ENCODE results near the gene GOLGA6L9.
"Not testable (repeated sequence)": the region's sequence is repeated elsewhere in the genome, so short reads cannot be mapped to it uniquely, and the experiment has no call there.

GOLGA6L9 gene, protein sequence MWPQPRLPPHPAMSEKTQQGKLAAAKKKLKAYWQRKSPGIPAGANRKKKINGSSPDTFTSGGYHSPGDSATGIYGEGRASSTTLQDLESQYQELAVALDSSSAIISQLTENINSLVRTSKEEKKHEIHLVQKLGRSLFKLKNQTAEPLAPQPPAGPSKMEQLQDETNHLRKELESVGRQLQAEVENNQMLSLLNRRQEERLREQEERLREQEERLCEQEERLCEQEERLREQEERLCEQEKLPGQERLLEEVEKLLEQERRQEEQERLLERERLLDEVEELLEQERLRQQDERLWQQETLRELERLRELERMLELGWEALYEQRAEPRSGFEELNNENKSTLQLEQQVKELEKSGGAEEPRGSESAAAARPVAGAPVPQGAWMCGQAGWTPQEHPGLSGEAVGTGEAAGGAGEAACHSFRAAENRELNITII

DNA sequence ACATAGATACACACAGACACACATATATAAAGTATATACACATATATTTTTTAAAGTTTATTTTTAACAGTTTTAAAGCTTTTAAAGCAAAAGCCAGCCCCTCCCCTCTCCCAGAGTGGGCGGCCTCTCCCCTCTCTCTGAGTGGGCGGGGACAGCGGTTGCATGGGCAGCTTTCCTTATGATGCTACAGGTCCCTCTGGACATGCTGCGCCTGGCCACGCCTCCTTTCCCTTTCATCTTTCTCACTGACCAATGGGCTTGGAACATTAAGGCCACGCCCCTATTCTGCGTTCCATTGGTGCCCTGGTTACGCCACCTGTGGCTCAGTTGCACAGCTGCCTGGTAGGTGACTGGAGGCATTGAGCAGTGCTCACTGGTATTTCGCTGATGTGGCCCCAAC, at the start of gene GOLGA6L9:
GOLGA6L9 (plus strand) TSS at position 124 of the 400 bp plus-strand sequence; CDS start at position 388, 264 bp downstream.
- not testable (repeated sequence) for H3K9ac ChIP-seq (ENCODE audit: low read depth, low read length); H3K4me1 ChIP-seq (ENCODE audit: insufficient read depth, low read length); H3K9me3 ChIP-seq (ENCODE audit: control insufficient read depth, insufficient read depth, low read length); H3K36me3 ChIP-seq (ENCODE audit: insufficient read depth, low read length)

DNA sequence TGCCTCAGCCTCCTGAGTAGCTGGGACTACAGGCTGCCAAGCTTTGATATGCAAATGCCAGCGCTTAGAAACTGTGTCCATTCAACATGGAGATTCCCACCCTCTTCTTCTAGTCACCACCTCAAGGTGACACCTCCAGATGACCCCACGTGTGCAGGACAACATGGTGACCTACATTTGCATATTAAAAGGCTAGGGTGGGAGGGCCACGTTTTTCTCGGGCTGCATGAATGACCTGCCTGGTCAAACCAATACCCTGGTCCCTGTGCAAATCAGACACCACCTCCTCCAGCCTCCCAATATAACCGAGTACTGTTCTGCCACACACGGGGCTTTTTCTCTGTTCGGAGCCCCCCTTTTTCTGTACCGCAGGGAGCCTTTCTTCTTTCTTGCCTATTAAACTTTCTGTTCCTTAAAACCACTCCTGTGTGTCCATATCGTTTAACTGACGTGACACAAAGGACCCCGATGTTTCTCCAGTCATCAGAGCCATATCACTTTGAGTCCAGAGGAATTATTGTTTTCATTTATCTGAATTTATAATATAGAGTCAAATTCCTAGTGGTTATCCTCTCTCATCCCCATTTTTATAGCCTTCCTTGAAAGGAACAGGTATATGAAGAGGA, 48.2 kb upstream of the GOLGA6L9 start:
- not testable (repeated sequence) for H3K9me3 ChIP-seq (ENCODE audit: control insufficient read depth, insufficient read depth, low read length); H3K36me3 ChIP-seq (ENCODE audit: insufficient read depth, low read length); H3K9ac ChIP-seq (ENCODE audit: low read depth, low read length)
- peaks cover 12% of the 10 kb centered on the region for H3K4me1 ChIP-seq (ENCODE audit: insufficient read depth, low read length)

DNA sequence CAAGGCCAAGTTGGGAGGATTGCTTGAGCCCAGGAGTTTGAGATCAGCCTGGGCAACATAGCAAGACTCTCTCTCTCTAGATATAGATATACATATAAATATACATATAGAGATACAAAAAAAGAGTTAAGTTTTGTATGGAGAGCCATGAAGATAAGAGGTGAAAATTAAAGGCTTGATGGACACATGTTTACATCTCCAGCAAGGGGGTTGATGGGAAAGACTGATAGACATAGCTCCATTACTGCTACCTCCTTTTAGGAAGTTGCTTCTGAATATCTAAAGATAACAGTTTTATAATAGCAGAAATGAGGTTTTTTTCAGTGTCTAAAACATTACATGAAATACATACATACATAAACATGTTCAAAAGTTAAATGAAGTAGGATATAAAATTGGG, 42.4 kb upstream of the GOLGA6L9 start:
- not testable (repeated sequence) for H3K9ac ChIP-seq (ENCODE audit: low read depth, low read length); H3K4me1 ChIP-seq (ENCODE audit: insufficient read depth, low read length); H3K36me3 ChIP-seq (ENCODE audit: insufficient read depth, low read length); H3K9me3 ChIP-seq (ENCODE audit: control insufficient read depth, insufficient read depth, low read length)

DNA sequence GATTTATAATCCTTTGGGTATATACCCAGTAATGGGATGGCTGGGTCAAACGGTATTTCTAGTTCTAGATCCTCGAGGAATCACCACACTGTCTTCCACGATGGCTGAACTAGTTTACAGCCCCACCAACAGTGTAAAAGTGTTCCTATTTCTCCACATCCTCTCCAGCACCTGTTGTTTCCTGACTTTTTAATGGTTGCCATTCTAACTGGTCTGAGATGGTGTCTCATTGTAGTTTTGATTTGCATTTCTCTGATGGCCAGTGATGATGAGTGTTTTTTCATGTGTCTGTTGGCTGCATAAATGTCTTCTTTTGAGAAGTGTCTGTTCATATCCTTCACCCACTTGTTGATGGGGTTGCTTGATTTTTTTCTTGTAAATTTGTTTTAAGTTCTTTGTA, 39.5 kb upstream of the GOLGA6L9 start:
- not testable (repeated sequence) for H3K9ac ChIP-seq (ENCODE audit: low read depth, low read length); H3K4me1 ChIP-seq (ENCODE audit: insufficient read depth, low read length); H3K9me3 ChIP-seq (ENCODE audit: control insufficient read depth, insufficient read depth, low read length); H3K36me3 ChIP-seq (ENCODE audit: insufficient read depth, low read length)

DNA sequence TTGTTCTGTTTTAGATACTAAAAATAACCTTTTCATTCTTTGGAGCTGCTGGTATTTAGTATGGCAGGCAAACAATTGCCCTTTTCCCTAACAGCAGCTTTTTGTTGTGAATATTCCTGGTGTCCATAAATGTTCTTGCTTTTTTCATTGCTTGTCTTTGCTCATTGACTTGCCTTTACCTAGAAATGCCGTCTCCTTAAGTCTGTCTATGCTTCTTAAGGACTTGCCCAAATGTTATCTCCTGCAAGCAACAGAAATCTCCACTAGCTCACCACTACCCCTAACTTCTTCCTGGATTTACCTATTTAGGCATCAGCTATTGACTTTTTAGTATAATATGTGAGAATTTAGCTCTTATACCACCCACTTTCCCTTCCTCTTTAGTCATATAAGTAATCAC, 37.5 kb upstream of the GOLGA6L9 start:
- not testable (repeated sequence) for H3K36me3 ChIP-seq (ENCODE audit: insufficient read depth, low read length); H3K9ac ChIP-seq (ENCODE audit: low read depth, low read length); H3K4me1 ChIP-seq (ENCODE audit: insufficient read depth, low read length); H3K9me3 ChIP-seq (ENCODE audit: control insufficient read depth, insufficient read depth, low read length)

DNA sequence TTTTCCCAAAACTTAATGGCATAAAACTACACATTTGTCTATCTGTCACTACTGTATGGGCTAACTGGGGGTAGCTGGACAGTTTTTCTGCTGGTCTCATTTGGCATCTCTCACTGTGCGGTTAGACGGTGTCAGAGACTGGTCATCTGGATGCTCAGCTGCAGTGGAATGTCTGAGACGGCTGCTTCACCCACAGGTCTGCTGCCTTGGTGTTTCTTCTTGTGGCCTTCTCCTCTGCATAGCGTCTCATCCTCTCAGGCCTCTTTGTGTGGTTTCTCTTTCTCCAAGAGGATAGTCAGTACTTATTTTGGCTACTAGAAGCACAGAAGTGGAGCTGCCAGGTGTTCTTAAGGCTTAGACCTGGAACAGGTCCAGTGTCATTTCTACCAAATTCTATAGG, 35.9 kb upstream of the GOLGA6L9 start:
- Histone ChIP-seq H3K36me3 (ENCODE audit: insufficient read depth, low read length) (no peaks in the 10 kb centered on the region), H3K9ac (ENCODE audit: low read depth, low read length) (no peak overlapping the region), H3K4me1 (ENCODE audit: insufficient read depth, low read length) (0 out of 2 replicates have a peak, but pooled peaks cover under 1% of the 10 kb centered on the region), H3K9me3 (ENCODE audit: control insufficient read depth, insufficient read depth, low read length) (no peaks in the 10 kb centered on the region)

DNA sequence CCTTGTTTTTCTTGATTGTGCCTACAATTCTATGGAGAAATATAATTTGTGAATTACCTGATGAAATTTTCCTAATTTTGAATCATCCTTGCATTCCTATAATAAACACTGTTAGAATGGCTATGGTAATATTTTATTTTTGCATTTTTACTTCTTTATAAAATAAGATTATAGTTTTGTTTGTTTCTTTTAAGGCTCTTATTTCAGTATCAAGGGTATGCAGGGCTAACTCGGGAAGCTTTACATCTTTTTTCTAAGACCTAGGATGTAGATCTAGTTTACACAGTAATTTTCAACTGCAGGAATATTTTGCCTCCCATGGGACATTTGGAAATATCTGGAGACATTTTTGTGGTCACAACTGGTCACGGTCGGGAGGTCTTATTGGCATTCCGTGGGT, 33.8 kb upstream of the GOLGA6L9 start:
- H3K4me1 ChIP-seq (ENCODE audit: insufficient read depth, low read length) = 0 out of 2 replicates have a peak, but pooled peaks cover 11% of the 10 kb centered on the region
- H3K9ac ChIP-seq (ENCODE audit: low read depth, low read length); H3K9me3 ChIP-seq (ENCODE audit: control insufficient read depth, insufficient read depth, low read length); H3K36me3 ChIP-seq (ENCODE audit: insufficient read depth, low read length): not testable (repeated sequence)

DNA sequence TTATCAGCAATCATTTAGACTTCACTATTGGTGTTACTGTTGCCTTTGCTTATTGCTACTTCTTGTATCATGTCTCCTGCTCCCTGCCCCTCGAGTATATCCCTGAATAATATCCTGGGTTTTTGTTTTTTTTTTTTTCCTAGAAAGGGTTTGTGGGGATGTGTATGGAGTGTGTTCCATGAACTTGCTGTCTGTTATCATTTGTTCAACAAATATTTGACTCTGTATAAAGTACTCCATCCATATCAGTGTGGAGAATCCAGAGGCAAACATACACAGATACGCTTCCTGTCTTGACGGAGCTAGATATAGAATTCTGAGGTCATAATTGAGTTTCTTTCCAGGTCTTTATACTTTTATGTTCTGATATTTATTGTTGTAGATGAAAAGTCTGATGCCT, 31.8 kb upstream of the GOLGA6L9 start:
- no peak overlapping the region for H3K9ac ChIP-seq (ENCODE audit: low read depth, low read length)
- no peaks in the 10 kb centered on the region for H3K9me3 ChIP-seq (ENCODE audit: control insufficient read depth, insufficient read depth, low read length)
- no peaks in the 10 kb centered on the region for H3K36me3 ChIP-seq (ENCODE audit: insufficient read depth, low read length)
- 0 out of 2 replicates have a peak, but pooled peaks cover 11% of the 10 kb centered on the region for H3K4me1 ChIP-seq (ENCODE audit: insufficient read depth, low read length)

DNA sequence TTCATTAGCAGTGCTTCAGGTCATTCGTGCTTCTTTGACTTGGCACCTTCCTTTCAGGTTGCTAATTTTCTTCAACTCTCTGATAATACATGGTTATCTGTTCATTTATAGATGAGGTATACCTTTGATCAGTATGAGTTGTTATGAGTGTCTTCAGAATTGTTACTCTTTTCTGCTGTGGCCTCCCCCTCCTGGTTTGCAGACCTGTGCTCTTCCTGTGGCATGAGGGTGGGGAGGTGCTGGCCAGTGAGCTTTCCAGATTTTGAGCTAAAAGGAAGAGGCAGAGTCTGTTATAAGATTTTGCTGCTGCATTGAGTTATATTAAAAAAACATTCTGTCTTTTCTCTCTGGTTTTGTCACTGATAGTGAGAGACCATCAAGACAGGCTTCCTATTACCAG, 30.8 kb upstream of the GOLGA6L9 start:
- Histone ChIP-seq H3K9ac (ENCODE audit: low read depth, low read length) (no peak overlapping the region), H3K9me3 (ENCODE audit: control insufficient read depth, insufficient read depth, low read length) (no peaks in the 10 kb centered on the region)

DNA sequence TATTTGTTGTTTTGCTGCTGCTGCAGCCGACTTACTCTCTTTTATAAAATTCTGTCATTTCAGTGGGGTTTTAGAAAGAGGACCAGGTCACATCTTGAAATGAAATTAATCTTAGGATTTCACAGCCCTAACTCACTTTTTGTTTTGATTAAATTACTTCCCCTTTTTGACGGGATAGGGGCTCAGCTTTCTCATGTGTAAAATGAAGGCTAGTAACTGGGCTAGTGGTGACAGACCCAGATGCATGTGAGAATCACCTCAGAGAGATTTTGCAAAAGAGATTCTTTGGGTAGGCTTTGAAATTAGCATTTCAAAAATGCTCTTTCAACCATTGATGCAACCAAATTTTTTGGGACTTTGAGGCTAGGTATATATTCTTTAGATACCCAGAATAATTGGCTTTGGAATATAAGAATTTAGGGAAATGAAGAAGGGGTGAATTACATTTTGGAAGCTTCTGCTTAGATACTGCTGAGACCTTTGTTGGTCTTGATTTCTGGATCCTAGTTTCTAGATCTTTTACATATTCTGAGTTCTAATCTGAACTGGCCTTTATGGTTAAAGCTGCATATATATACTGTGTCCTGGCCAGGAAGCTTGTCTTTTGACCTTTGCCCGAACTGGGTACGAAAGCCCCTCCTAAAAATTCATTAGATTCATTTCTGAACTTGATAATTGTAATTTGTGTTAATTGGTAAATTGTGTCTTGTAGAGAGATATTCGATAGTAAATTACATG, 30.1 kb upstream of the GOLGA6L9 start:
- H3K4me1 ChIP-seq (ENCODE audit: insufficient read depth, low read length) = 0 out of 2 replicates have a peak, but pooled peaks cover 11% of the 10 kb centered on the region
- not testable (repeated sequence) for H3K9me3 ChIP-seq (ENCODE audit: control insufficient read depth, insufficient read depth, low read length); H3K9ac ChIP-seq (ENCODE audit: low read depth, low read length); H3K36me3 ChIP-seq (ENCODE audit: insufficient read depth, low read length)

More for the DNA sequence above, 30.8 kb upstream of the GOLGA6L9 start:
- Histone ChIP-seq H3K4me1 (ENCODE audit: insufficient read depth, low read length) (0 out of 2 replicates have a peak, but pooled peaks cover 11% of the 10 kb centered on the region), H3K36me3 (ENCODE audit: insufficient read depth, low read length) (no peaks in the 10 kb centered on the region)

DNA sequence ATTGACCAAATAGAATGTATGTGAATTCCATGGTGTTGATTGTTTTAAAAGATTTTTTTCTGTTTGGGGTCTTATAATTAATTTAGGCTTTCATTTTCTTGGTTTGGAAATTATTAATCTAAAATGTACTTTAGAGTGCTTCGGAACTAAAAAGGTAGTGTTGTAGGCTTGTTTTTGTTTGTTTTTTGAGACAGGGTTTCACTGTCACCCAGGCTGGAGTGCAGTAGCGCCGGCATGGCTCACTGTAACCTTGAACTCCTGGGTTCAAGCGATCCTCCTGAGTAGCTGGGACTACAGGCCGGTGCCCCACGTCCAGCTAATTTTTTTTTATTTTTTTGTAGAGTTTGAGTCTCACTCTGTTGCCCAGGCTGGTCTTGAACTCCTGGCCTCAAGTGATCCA, 27.7 kb upstream of the GOLGA6L9 start:
- not testable (repeated sequence) for H3K36me3 ChIP-seq (ENCODE audit: insufficient read depth, low read length); H3K9me3 ChIP-seq (ENCODE audit: control insufficient read depth, insufficient read depth, low read length); H3K9ac ChIP-seq (ENCODE audit: low read depth, low read length)
- H3K4me1 ChIP-seq (ENCODE audit: insufficient read depth, low read length) = 0 out of 2 replicates have a peak, but pooled peaks cover 11% of the 10 kb centered on the region

DNA sequence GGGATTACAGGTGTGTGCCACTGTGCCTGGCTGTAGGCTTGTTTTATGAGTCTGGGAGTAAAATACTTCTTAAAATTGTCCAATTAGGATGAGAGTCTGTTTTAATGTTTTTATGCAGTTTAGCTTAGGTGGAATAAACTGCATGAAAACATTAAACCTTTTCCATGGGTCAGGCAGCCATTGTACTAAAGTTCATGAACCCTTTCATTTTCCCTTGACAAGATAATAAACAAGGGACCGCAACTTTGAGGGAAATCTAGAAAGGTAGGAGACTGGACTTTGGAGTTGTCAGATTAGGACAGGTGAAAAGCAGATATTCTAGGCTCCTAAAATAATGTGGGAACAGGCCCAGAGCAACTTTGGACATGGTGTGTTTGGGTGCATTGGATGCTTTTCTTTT, 27.3 kb upstream of the GOLGA6L9 start:
- H3K36me3 ChIP-seq (ENCODE audit: insufficient read depth, low read length); H3K9me3 ChIP-seq (ENCODE audit: control insufficient read depth, insufficient read depth, low read length); H3K9ac ChIP-seq (ENCODE audit: low read depth, low read length): not testable (repeated sequence)
- 0 out of 2 replicates have a peak, but pooled peaks cover 11% of the 10 kb centered on the region for H3K4me1 ChIP-seq (ENCODE audit: insufficient read depth, low read length)

DNA sequence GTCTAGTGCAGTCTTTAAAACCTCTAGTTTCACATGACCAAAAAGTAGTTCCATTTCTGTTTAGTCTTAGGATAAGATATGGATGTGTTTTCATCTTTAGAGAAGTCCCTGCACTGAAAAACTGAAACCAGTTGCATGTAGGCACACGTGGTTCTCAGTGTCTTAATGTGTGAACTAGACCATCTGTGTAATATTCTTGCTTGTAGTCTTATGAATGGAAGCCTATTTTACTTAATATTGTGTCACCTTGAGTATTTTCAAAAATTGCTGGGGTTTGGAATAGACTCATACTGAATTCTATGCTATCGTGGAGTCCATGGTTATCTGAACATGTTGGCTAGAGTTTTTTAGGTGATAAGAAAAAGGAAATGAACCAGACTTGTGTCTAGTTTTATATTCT, 23.4 kb upstream of the GOLGA6L9 start:
- H3K36me3 ChIP-seq (ENCODE audit: insufficient read depth, low read length); H3K9ac ChIP-seq (ENCODE audit: low read depth, low read length); H3K9me3 ChIP-seq (ENCODE audit: control insufficient read depth, insufficient read depth, low read length); H3K4me1 ChIP-seq (ENCODE audit: insufficient read depth, low read length): not testable (repeated sequence)

DNA sequence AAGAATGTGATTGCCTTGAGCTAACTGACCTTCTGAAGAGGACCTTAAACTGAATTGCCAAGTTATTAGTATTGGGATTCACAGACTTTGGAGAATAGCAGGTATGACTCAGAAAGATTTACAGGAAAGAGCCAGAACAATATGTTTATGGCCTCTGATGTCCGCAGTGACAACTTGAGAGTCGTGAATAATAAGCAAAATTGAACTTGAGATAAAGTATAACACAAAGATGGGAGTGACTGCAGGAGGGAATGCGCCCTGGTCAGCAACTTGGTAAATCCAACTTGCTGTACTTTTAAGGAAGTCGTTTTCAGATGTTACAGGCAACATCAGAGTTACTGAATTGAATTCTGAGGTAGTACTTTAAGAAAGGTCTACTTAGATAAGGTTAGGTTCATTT, 19.3 kb upstream of the GOLGA6L9 start:
- H3K4me1 ChIP-seq (ENCODE audit: insufficient read depth, low read length); H3K36me3 ChIP-seq (ENCODE audit: insufficient read depth, low read length): not testable (repeated sequence)

DNA sequence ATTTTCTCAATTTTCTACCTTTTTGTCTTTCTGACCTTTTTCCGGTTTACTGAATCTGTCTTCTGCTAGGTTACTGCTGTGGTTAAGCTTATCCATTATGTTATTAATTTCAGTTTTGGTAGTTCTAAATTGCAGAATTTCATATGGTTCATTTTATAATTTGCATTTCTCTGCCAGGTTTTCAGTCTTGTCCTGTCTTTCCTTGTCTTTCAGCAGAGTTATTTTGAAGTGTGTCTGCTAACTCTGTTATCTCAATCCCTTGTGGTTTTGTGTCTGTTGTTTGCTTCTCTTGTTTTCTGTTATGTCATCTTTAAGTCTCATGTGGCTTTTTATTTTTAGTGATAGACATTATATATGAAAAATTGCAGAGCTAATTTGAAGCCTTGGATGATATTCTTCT, 18.0 kb upstream of the GOLGA6L9 start:
- not testable (repeated sequence) for H3K4me1 ChIP-seq (ENCODE audit: insufficient read depth, low read length); H3K36me3 ChIP-seq (ENCODE audit: insufficient read depth, low read length); H3K9ac ChIP-seq (ENCODE audit: low read depth, low read length); H3K9me3 ChIP-seq (ENCODE audit: control insufficient read depth, insufficient read depth, low read length)

More for the DNA sequence above, 19.3 kb upstream of the GOLGA6L9 start:
- H3K9me3 ChIP-seq (ENCODE audit: control insufficient read depth, insufficient read depth, low read length); H3K9ac ChIP-seq (ENCODE audit: low read depth, low read length): not testable (repeated sequence)

Measured in ES-I3 (cell line).